K562 (cell line): ENCODE data around the gene SPRTN. TPM values are rescaled to one million over a fixed set of nuclear protein-coding genes. Genes with fewer than 3 reads are reported as not detected.

Experiments
- BMI1 ChIP-seq: fragments of 150-350 bp; IDR thresholded peaks from 2 replicates; pipeline ENCODE4 v1.6.1; 2014; ENCODE audit warnings: low read length
- CBFA2T3 ChIP-seq: fragments of 450-650 bp; IDR thresholded peaks from 2 replicates; pipeline ENCODE4 v1.6.1; 2017
- ELF4 ChIP-seq: fragments of 450-650 bp; formaldehyde crosslinking; IDR thresholded peaks from 2 replicates; pipeline ENCODE4 v1.4.0; 2022; ENCODE audit warnings: missing genetic modification characterization
- ETV5 ChIP-seq: sonication (generic); formaldehyde crosslinking; IDR thresholded peaks from 2 replicates; pipeline ENCODE4 v1.4.0; 2020; ENCODE audit warnings: low read depth, mild to moderate bottlenecking, missing genetic modification reagents
- FOXK1 ChIP-seq: sonication (generic); formaldehyde crosslinking; IDR thresholded peaks from 2 replicates; pipeline ENCODE4 v1.8.0; 2022; ENCODE audit warnings: missing genetic modification reagents, mild to moderate bottlenecking, borderline replicate concordance
- NFRKB ChIP-seq: fragments of 450-650 bp; IDR thresholded peaks from 2 replicates; pipeline ENCODE4 v1.6.1; 2016; ENCODE audit warnings: low read depth
- STAT5B ChIP-seq: fragments of 250-450 bp; sonication (Bioruptor Pico); IDR thresholded peaks from 2 replicates; pipeline ENCODE4 v1.8.0; 2021; ENCODE audit warnings: mild to moderate bottlenecking, inconsistent platforms
- XRCC5 ChIP-seq: fragments of 200-400 bp; formaldehyde crosslinking; IDR thresholded peaks from 2 replicates; pipeline ENCODE4 v1.6.1; 2017; ENCODE audit warnings: low read depth, mild to moderate bottlenecking, low read length
- ZNF444 ChIP-seq: fragments of 250-450 bp; sonication (Bioruptor Pico); IDR thresholded peaks from 2 replicates; pipeline ENCODE4 v1.4.0; 2020; ENCODE audit warnings: mild to moderate bottlenecking, moderate library complexity
- polyA plus RNA-seq, 8 experiments: library from polyadenylated mRNA; depleted of rRNA in 4 of 8; stranded (reverse) in 5 of 8; unstranded in 3 of 8; fragments of >200 nt; fragmentation: Nextera tagmentation in 2 of 8; fragmentation: Illumina TruSeq in 1 of 8; extraction: Ambion mirVana in 2 of 8; extraction: Trizol in 1 of 8; gene quantifications; 2 replicates each; pipeline versions ENCODE4 v1.2.1 to v1.2.3, GENCODE V29; 2011 to 2014; ENCODE audit warnings: inconsistent platforms in 1 of 8, missing spikeins in 1 of 8
- total RNA-seq, 7 experiments: library from RNA; depleted of rRNA in 6 of 7; stranded (reverse); fragments of >200 nt in 6 of 7; fragmentation: Illumina TruSeq in 2 of 7; extraction: Trizol in 2 of 7; gene quantifications; 2 replicates each; pipeline versions ENCODE4 v1.2.1 to v1.2.3, GENCODE V29; 2011 to 2021; ENCODE audit warnings: low replicate concordance in 1 of 7
- TF ChIP-seq, protein P1 (sequence below), 2 experiments: IDR thresholded peaks in 1 of 2; conservative IDR thresholded peaks in 1 of 2; 2 replicates each; pipeline ENCODE4 v1.6.1; 2016; ENCODE audit warnings: low read depth in 2 of 2, mild to moderate bottlenecking in 1 of 2, missing compliant biosample characterization in 1 of 2, missing genetic modification characterization in 1 of 2, moderate library complexity in 1 of 2
- TF ChIP-seq, protein P2 (sequence below): fragments of 150-350 bp; IDR thresholded peaks from 2 replicates; pipeline ENCODE4 v1.6.1; 2014; ENCODE audit warnings: low read depth, mild to moderate bottlenecking, low read length, borderline replicate concordance
- TF ChIP-seq, protein P3 (sequence below), 2 experiments: IDR thresholded peaks; 2 replicates each; pipeline ENCODE4 v1.6.1; 2012; ENCODE audit warnings: improper control_type of control experiment in 2 of 2, low read depth in 2 of 2, low read length in 2 of 2, borderline replicate concordance in 1 of 2
- TF ChIP-seq, protein P4 (sequence below): IDR thresholded peaks from 3 replicates; pipeline ENCODE4 v1.6.1; 2011; ENCODE audit warnings: borderline replicate concordance, mild to moderate bottlenecking; ENCODE audit not compliant: insufficient read length, insufficient read depth
- TF ChIP-seq, protein P5 (sequence below): fragments of 450-650 bp; IDR thresholded peaks from 2 replicates; pipeline ENCODE4 v1.7.0; 2016; ENCODE audit warnings: borderline replicate concordance

The SPRTN gene
- total and polyA plus RNA-seq, 9 of the 15 experiments (the other 6 are each of a cell fraction or from before 2014, with no cell fraction given), result 8.1 to 32.5 (median 21.2) TPM

DNA sequence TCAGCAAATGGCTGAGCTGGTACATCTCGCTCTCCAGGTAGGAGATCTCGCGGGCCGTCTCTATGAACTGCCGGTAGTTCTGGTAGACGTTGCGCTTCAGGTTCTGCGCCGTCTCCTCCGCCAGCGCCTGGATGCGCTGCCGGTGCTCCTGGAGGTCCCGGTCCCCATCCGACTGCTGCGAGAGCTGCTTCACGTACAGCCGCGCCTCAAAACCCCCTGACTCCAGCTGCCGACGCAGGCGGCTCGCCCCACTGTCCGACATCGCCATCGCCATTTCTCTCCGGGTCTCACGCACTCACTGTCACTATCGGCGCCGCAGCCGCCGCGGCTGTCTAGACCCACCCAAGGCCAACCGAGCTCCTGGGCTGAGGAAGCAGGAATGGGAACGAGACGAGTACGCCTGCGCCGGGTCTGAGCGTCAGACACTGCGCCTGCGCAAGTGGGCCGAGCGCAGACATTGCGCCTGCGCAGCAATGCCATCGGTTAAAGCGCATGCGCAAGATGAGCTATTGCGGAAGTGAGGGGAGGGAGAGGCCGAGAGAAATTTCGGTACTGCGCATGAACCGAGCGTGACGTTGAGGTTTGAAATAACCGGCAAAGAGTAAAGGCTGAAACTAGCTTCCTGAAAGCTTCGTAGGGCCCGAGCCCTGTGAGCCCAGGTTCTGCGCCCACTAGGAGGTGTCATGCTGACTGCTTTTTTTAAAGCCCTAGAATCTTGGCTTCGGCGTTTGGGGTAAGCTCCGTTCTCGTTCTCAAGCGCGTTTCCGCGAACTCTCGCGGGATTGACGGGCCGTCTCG, 422 bp upstream of the SPRTN start, which contains the start of gene EXOC8 (continued):
- TF ChIP-seq, protein P1, sequence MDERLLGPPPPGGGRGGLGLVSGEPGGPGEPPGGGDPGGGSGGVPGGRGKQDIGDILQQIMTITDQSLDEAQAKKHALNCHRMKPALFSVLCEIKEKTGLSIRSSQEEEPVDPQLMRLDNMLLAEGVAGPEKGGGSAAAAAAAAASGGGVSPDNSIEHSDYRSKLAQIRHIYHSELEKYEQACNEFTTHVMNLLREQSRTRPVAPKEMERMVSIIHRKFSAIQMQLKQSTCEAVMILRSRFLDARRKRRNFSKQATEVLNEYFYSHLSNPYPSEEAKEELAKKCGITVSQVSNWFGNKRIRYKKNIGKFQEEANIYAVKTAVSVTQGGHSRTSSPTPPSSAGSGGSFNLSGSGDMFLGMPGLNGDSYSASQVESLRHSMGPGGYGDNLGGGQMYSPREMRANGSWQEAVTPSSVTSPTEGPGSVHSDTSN (CRISPR knock-in tag; IDR thresholded peaks at IDR 0.05; ENCODE audit: low read depth), result no peak
- TF ChIP-seq, protein P1 (tag; conservative IDR thresholded peaks at IDR 0.05; ENCODE audit: low read depth), result no peak
- TF ChIP-seq NFRKB, result no peak
- TF ChIP-seq ZNF444 (CRISPR knock-in tag), result no peak
- TF ChIP-seq, protein P2, sequence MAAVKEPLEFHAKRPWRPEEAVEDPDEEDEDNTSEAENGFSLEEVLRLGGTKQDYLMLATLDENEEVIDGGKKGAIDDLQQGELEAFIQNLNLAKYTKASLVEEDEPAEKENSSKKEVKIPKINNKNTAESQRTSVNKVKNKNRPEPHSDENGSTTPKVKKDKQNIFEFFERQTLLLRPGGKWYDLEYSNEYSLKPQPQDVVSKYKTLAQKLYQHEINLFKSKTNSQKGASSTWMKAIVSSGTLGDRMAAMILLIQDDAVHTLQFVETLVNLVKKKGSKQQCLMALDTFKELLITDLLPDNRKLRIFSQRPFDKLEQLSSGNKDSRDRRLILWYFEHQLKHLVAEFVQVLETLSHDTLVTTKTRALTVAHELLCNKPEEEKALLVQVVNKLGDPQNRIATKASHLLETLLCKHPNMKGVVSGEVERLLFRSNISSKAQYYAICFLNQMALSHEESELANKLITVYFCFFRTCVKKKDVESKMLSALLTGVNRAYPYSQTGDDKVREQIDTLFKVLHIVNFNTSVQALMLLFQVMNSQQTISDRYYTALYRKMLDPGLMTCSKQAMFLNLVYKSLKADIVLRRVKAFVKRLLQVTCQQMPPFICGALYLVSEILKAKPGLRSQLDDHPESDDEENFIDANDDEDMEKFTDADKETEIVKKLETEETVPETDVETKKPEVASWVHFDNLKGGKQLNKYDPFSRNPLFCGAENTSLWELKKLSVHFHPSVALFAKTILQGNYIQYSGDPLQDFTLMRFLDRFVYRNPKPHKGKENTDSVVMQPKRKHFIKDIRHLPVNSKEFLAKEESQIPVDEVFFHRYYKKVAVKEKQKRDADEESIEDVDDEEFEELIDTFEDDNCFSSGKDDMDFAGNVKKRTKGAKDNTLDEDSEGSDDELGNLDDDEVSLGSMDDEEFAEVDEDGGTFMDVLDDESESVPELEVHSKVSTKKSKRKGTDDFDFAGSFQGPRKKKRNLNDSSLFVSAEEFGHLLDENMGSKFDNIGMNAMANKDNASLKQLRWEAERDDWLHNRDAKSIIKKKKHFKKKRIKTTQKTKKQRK, result no peak
- TF ChIP-seq STAT5B, result no peak
- TF ChIP-seq CBFA2T3, result no peak
- peak; percentile 99 for TF ChIP-seq ELF4 (CRISPR knock-in tag)
- TF ChIP-seq, protein P3, sequence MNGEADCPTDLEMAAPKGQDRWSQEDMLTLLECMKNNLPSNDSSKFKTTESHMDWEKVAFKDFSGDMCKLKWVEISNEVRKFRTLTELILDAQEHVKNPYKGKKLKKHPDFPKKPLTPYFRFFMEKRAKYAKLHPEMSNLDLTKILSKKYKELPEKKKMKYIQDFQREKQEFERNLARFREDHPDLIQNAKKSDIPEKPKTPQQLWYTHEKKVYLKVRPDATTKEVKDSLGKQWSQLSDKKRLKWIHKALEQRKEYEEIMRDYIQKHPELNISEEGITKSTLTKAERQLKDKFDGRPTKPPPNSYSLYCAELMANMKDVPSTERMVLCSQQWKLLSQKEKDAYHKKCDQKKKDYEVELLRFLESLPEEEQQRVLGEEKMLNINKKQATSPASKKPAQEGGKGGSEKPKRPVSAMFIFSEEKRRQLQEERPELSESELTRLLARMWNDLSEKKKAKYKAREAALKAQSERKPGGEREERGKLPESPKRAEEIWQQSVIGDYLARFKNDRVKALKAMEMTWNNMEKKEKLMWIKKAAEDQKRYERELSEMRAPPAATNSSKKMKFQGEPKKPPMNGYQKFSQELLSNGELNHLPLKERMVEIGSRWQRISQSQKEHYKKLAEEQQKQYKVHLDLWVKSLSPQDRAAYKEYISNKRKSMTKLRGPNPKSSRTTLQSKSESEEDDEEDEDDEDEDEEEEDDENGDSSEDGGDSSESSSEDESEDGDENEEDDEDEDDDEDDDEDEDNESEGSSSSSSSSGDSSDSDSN (IDR thresholded peaks at IDR 0.05; ENCODE audit: borderline replicate concordance in 1 of 2, low read depth in 2 of 2, low read length in 2 of 2), result peak; percentile 47 to 67; a peak in 2 of 4 replicates
- TF ChIP-seq, protein P4, sequence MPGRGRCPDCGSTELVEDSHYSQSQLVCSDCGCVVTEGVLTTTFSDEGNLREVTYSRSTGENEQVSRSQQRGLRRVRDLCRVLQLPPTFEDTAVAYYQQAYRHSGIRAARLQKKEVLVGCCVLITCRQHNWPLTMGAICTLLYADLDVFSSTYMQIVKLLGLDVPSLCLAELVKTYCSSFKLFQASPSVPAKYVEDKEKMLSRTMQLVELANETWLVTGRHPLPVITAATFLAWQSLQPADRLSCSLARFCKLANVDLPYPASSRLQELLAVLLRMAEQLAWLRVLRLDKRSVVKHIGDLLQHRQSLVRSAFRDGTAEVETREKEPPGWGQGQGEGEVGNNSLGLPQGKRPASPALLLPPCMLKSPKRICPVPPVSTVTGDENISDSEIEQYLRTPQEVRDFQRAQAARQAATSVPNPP, result no peak
- TF ChIP-seq, protein P5, sequence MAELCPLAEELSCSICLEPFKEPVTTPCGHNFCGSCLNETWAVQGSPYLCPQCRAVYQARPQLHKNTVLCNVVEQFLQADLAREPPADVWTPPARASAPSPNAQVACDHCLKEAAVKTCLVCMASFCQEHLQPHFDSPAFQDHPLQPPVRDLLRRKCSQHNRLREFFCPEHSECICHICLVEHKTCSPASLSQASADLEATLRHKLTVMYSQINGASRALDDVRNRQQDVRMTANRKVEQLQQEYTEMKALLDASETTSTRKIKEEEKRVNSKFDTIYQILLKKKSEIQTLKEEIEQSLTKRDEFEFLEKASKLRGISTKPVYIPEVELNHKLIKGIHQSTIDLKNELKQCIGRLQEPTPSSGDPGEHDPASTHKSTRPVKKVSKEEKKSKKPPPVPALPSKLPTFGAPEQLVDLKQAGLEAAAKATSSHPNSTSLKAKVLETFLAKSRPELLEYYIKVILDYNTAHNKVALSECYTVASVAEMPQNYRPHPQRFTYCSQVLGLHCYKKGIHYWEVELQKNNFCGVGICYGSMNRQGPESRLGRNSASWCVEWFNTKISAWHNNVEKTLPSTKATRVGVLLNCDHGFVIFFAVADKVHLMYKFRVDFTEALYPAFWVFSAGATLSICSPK, result no peak
- TF ChIP-seq XRCC5, result no peak
- no peak for TF ChIP-seq BMI1
- TF ChIP-seq ETV5 (CRISPR knock-in tag), result no peak
- TF ChIP-seq FOXK1 (CRISPR knock-in tag), result no peak
